Neural crest cell (in vitro differentiated cells): ENCODE data around the gene ATG4C. TPM values are rescaled to one million over a fixed set of nuclear protein-coding genes. Genes with fewer than 3 reads are reported as not detected.
A peak's percentile ranks its signal among the peaks of the same experiment; 100 is the strongest.

Experiments
- DNase-seq: peaks from one replicate; pipeline ENCODE4 v3.0.0; 2021; ENCODE audit warnings: low read depth, mixed read lengths, low spot score
- H3K27ac Mint-ChIP-seq: one replicate; pipeline ENCODE4 v1.8.0; 2021; ENCODE audit warnings: mild to moderate bottlenecking, mixed read lengths; ENCODE audit not compliant: unreplicated experiment
- H3K27me3 Mint-ChIP-seq: 2 replicates; pipeline ENCODE4 v1.8.0; 2021; ENCODE audit warnings: low read depth, mild to moderate bottlenecking, mixed read lengths
- H3K36me3 Mint-ChIP-seq: 2 replicates; pipeline ENCODE4 v1.8.0; 2021; ENCODE audit warnings: low read depth, mild to moderate bottlenecking, mixed read lengths
- H3K4me1 Mint-ChIP-seq: 2 replicates; pipeline ENCODE4 v1.8.0; 2021; ENCODE audit warnings: mixed read lengths
- H3K4me3 Mint-ChIP-seq: one replicate; pipeline ENCODE4 v1.8.0; 2021; ENCODE audit warnings: mild to moderate bottlenecking, mixed read lengths
- H3K9me3 Mint-ChIP-seq: 2 replicates; pipeline ENCODE4 v1.8.0; 2021; ENCODE audit warnings: mixed read lengths
- CTCF ChIP-seq: fragments of 200-600 bp; sonication (generic); conservative IDR thresholded peaks from 2 replicates; pipeline ENCODE4 v1.5.0; 2021; ENCODE audit warnings: antibody characterized with exemption, mild to moderate bottlenecking
- total RNA-seq: library from RNA; stranded (reverse); gene quantifications from 2 replicates; pipeline ENCODE4 v1.2.1, GENCODE V29; 2021

The ATG4C gene
- total RNA-seq, 1 donor from 2014 or later, result 14.5 TPM

- TF ChIP-seq CTCF, result no peak
- Mint-ChIP-seq H3K36me3 (no peaks in the 10 kb centered on the region), H3K4me1 (peaks cover 15% of the 10 kb centered on the region), H3K9me3 (no peaks in the 10 kb centered on the region), H3K4me3 (no peak overlapping the region), H3K27me3 (no peaks in the 10 kb centered on the region), H3K27ac (peak overlapping the region; percentile 79)
- DNase-seq, result no peak
Observed at GRCh38 chr1:62875676-62876075, 91.7 kb downstream of the ATG4C start.

- no peak overlapping the region for H3K4me3 Mint-ChIP-seq
- no peaks in the 10 kb centered on the region for H3K27me3 Mint-ChIP-seq
- no peaks in the 10 kb centered on the region for H3K36me3 Mint-ChIP-seq
- DNase-seq, result no peak
- no peak overlapping the region for H3K27ac Mint-ChIP-seq
- no peaks in the 10 kb centered on the region for H3K9me3 Mint-ChIP-seq
- TF ChIP-seq CTCF, result no peak
- peaks cover 15% of the 10 kb centered on the region for H3K4me1 Mint-ChIP-seq
Observed at GRCh38 chr1:62876535-62876934, 92.6 kb downstream of the ATG4C start.

- no peak for DNase-seq
- H3K4me1 Mint-ChIP-seq, result peaks cover 23% of the 10 kb centered on the region
- no peaks in the 10 kb centered on the region for H3K9me3 Mint-ChIP-seq
- H3K27ac Mint-ChIP-seq, result no peak overlapping the region
- H3K36me3 Mint-ChIP-seq, result no peaks in the 10 kb centered on the region
- H3K4me3 Mint-ChIP-seq, result no peak overlapping the region
- H3K27me3 Mint-ChIP-seq, result no peaks in the 10 kb centered on the region
- TF ChIP-seq CTCF, result no peak
Observed at GRCh38 chr1:62877579-62877978, 93.6 kb downstream of the ATG4C start.

GRCh38 chr1:62879962-62880361 is 96.0 kb downstream of the ATG4C start:
- Mint-ChIP-seq H3K4me1 (peaks cover 35% of the 10 kb centered on the region), H3K27ac (no peak overlapping the region), H3K9me3 (no peaks in the 10 kb centered on the region), H3K4me3 (no peak overlapping the region), H3K27me3 (no peaks in the 10 kb centered on the region), H3K36me3 (no peaks in the 10 kb centered on the region)
- no peak for DNase-seq
- TF ChIP-seq CTCF, result no peak

GRCh38 chr1:62882201-62883104 is 98.5 kb downstream of the ATG4C start:
- Mint-ChIP-seq H3K4me3 (peak overlapping the region; percentile 62), H3K27me3 (peaks cover 3% of the 10 kb centered on the region), H3K9me3 (no peaks in the 10 kb centered on the region), H3K4me1 (peaks cover 23% of the 10 kb centered on the region), H3K27ac (no peak overlapping the region), H3K36me3 (no peaks in the 10 kb centered on the region)
- DNase-seq, result peak; percentile 15
- TF ChIP-seq CTCF, result no peak
